GM13976 (cell line): ENCODE data around the gene PTGFRN.

Experiments
- DNase-seq: peaks from one replicate; pipeline ENCODE4 v3.0.0; 2012; ENCODE audit warnings: low spot score
- in situ Hi-C: fragments of 300-500 bp; cut with MboI; formaldehyde crosslinking; loops from one replicate; pipeline ENCODE4 v1.12.0; 2022; ENCODE audit warnings: low sequenced_read_pairs, mixed read lengths, inconsistent platforms; ENCODE audit not compliant: unreplicated experiment
- TF ChIP-seq, protein P1 (sequence below): IDR thresholded peaks from 2 replicates; pipeline ENCODE4 v1.5.1; 2012; ENCODE audit warnings: borderline replicate concordance, mild to moderate bottlenecking; ENCODE audit not compliant: insufficient read depth; ENCODE audit errors: extremely low read depth, missing control alignments, control extremely low read depth

The PTGFRN gene

DNA sequence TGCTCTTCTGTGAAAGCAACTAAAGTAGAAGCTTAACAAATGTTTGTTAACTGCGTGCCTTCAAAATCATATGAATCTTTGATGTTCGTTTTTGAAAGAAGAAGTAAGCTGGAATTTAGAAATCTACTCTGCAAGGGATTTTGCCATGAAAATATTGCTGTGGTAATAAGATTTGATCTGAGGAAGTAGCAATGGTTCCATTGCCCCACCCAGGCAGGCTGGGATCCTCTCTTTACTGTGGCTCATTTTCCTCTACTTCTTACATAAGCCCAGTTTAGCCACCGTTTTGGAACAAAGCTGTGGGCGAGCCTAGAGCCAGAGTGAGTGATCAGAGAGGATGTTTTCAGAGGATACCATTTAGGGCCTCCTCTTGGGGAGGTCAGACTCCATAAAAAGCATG lies 20.3 kb upstream of the PTGFRN start:
- TF ChIP-seq, protein P1, sequence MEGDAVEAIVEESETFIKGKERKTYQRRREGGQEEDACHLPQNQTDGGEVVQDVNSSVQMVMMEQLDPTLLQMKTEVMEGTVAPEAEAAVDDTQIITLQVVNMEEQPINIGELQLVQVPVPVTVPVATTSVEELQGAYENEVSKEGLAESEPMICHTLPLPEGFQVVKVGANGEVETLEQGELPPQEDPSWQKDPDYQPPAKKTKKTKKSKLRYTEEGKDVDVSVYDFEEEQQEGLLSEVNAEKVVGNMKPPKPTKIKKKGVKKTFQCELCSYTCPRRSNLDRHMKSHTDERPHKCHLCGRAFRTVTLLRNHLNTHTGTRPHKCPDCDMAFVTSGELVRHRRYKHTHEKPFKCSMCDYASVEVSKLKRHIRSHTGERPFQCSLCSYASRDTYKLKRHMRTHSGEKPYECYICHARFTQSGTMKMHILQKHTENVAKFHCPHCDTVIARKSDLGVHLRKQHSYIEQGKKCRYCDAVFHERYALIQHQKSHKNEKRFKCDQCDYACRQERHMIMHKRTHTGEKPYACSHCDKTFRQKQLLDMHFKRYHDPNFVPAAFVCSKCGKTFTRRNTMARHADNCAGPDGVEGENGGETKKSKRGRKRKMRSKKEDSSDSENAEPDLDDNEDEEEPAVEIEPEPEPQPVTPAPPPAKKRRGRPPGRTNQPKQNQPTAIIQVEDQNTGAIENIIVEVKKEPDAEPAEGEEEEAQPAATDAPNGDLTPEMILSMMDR = no peak
- in situ Hi-C loops = no loop called here
- DNase-seq = no peak

DNA sequence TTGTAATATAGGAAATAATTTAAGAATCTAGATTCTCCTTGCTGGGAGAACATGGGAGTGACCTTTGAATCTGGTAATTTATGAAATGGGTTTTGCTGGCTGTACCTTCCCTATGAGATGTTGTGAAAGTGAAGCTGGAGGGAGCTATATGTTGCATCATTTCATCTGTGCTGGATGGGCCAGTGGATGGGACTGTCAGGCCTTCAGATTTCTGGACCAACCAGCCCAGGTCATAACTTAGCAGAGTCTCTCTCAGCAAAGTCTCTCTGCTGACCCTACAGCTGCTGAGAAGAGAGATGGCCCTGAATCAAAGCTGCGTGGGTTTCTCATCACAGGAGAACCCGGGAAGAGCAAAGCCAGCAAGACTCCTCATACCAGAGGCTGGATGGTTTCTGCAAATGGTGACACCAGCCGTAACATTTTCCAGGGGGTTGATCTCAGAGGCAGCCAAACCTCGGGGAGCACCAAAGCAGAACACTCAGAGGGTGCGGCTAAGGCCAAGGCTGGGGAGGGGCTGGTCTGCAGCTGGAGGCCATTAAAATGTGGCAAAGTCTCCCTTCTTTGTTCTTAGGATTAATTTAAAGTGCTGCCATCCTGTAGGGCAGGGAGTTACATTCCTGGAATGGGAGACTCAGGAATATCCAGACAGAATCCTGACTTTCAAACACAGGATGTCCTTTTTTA lies 18.2 kb upstream of the PTGFRN start:
- DNase-seq = no peak
- in situ Hi-C loops = no loop called here
- TF ChIP-seq, protein P1 = no peak

DNA sequence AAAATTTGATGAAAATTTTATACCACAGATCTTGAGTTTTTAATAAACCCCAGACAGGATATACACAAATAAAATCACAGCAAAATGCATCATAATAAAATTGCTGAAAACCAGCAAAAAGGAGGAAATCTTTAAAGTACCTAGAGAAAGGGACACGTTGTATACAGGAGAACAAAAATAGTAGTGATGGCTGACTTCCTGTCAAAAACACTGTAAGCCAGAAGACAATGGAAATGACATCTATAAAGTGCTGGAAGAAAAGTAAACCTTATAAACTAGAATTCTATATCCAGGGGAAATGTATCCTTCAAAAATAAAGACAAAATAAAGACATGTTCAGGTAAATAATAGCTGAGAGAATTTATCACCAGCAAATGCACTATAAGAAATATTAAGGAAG lies 14.6 kb upstream of the PTGFRN start:
- TF ChIP-seq, protein P1 = no peak
- DNase-seq = no peak
- in situ Hi-C loops = no loop called here

DNA sequence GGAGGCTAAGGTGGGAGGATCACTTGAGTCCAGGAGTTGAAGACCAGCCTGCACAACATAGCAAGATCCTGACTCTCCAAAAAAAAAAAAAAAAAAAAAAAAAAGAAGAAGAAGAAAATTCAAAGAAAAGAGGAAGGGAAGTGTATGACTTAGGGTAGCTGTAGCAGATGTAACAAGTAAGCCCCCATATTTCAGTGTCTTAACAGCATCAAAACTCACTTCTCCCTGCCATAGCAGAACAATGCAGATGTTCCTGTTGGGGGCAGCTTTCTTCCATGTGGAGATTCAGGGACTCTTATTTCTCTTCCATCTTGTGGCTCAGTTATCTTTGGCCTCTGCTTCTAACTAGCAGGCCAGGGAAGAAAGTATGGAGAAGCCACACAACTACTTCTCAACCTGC lies 10.2 kb upstream of the PTGFRN start:
- no peak for DNase-seq
- TF ChIP-seq, protein P1 = no peak
- in situ Hi-C loops = no loop called here

- DNase-seq = no peak
- in situ Hi-C loops = no loop called here
- TF ChIP-seq, protein P1 = no peak
Observed at GRCh38 chr1:116900471-116901365, 9.0 kb upstream of the PTGFRN start.

GRCh38 chr1:116902027-116902426 lies 7.7 kb upstream of the PTGFRN start:
- TF ChIP-seq, protein P1 = no peak
- in situ Hi-C loops = no loop called here
- DNase-seq = no peak
